ENCODE measurements around the gene SYT8. TPM values are rescaled to one million over a fixed set of nuclear protein-coding genes. Genes with fewer than 3 reads are reported as not detected.

Gene SYT8
- total RNA-seq, 6 experiments from 2014 or later: 0.68 TPM; not detected in 5

DNA sequence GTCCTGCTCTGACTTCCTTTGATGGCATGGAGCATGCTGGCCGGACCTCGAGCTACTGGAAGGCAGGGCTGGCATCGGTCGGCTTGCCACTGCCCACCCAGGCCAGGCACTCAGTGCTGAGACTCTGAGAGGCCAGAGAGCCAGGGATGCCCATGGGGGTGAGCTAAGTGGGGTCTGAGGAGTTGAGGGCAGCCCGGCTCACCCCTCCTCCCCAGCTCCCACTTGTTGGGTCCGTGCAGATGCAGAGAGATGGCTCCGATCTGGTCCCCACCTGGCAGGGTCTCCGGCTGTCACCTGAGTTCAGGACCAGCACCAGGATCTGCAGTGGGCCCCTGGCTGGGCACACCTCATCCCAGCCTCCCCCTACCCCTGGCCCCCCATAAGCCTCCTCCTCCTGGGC lies 31.4 kb downstream of the SYT8 start:
- no peak overlapping the region for H3K4me3 ChIP-seq
- H3K4me1 ChIP-seq: no peaks in the 10 kb centered on the region
- ATAC-seq (no peak), DNase-seq (peak in 2 of 3 donors; percentile 14 to 36)
- no peaks in the 10 kb centered on the region for H3K36me3 ChIP-seq
- H3K27ac ChIP-seq: no peak overlapping the region
- TF ChIP-seq POLR2A (IDR thresholded peaks at IDR 0.05): no peak
- TF ChIP-seq, protein P1, sequence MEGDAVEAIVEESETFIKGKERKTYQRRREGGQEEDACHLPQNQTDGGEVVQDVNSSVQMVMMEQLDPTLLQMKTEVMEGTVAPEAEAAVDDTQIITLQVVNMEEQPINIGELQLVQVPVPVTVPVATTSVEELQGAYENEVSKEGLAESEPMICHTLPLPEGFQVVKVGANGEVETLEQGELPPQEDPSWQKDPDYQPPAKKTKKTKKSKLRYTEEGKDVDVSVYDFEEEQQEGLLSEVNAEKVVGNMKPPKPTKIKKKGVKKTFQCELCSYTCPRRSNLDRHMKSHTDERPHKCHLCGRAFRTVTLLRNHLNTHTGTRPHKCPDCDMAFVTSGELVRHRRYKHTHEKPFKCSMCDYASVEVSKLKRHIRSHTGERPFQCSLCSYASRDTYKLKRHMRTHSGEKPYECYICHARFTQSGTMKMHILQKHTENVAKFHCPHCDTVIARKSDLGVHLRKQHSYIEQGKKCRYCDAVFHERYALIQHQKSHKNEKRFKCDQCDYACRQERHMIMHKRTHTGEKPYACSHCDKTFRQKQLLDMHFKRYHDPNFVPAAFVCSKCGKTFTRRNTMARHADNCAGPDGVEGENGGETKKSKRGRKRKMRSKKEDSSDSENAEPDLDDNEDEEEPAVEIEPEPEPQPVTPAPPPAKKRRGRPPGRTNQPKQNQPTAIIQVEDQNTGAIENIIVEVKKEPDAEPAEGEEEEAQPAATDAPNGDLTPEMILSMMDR (IDR thresholded peaks at IDR 0.05): no peak
- 80% methylated on average over 1 of the region's 8 CpGs for WGBS (ENCODE audit: insufficient coverage, low coverage, low lambda C conversion rate, missing lambda C conversion rate)
- intact Hi-C loops (cut with DNase I): no loop called here
- H3K9me3 ChIP-seq: no peaks in the 10 kb centered on the region
- no peaks in the 10 kb centered on the region for H3K27me3 ChIP-seq

DNA sequence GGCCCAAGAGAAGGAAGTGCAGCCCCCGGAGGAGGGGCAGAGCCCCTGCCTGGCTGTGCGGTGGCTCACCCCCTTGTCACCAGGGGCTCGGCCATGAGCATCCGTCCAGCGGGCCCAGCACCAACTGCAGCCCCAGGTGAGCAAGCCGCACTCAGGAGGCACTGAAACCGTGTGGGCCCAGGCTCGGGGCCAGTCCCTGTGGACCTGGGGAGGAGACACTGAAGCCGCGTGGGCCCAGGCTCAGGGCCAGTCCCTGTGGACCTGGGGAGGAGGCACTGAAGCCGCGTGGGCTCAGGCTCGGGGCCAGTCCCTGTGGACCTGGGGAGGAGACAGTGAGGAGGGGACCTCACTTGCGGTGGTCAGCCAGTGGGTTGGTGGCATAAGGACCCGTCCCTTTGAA lies 32.0 kb downstream of the SYT8 start:
- no peak for ATAC-seq
- Histone ChIP-seq H3K4me1 (no peaks in the 10 kb centered on the region), H3K27ac (no peak overlapping the region), H3K4me3 (no peak overlapping the region), H3K36me3 (no peaks in the 10 kb centered on the region), H3K9me3 (no peaks in the 10 kb centered on the region), H3K27me3 (no peaks in the 10 kb centered on the region)
- DNase-seq: peak in 2 of 3 donors; percentile 17 to 47
- no peak for TF ChIP-seq POLR2A (IDR thresholded peaks at IDR 0.05)
- TF ChIP-seq, protein P1 (IDR thresholded peaks at IDR 0.05): no peak
- intact Hi-C loops (cut with DNase I): no loop called here
- 60% methylated on average over 4 of the region's 15 CpGs for WGBS (ENCODE audit: insufficient coverage, low coverage, low lambda C conversion rate, missing lambda C conversion rate)

DNA sequence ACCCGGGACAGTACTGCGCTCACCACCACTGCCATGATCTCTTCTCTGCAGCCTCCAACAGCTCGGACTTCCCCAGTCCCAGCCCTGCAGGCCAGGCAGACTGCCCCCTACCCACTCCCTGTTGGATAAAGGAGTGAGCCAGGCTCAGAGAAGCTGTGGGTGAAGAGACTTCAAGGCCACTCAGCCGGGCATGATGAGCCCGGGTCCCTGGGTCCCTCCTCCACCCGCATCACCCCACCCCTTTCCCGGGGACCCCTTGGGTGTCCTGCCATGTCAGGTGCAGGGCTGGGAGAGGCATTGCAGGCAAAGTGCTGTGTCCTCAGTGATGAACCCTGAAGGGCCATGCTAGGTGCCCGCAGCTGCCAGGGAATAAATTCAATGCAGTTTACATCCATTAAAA lies 32.6 kb downstream of the SYT8 start:
- Histone ChIP-seq H3K27me3 (no peaks in the 10 kb centered on the region), H3K36me3 (no peaks in the 10 kb centered on the region), H3K9me3 (no peaks in the 10 kb centered on the region), H3K27ac (no peak overlapping the region), H3K4me3 (no peak overlapping the region), H3K4me1 (no peaks in the 10 kb centered on the region)
- intact Hi-C loops (cut with DNase I): no loop called here
- WGBS (ENCODE audit: insufficient coverage, low coverage, low lambda C conversion rate, missing lambda C conversion rate): 32% methylated on average over 4 of the region's 8 CpGs
- ATAC-seq (no peak), DNase-seq (peak in 2 of 3 donors; percentile 7 to 36)
- TF ChIP-seq POLR2A (IDR thresholded peaks at IDR 0.05): no peak
- TF ChIP-seq, protein P1 (IDR thresholded peaks at IDR 0.05): no peak

DNA sequence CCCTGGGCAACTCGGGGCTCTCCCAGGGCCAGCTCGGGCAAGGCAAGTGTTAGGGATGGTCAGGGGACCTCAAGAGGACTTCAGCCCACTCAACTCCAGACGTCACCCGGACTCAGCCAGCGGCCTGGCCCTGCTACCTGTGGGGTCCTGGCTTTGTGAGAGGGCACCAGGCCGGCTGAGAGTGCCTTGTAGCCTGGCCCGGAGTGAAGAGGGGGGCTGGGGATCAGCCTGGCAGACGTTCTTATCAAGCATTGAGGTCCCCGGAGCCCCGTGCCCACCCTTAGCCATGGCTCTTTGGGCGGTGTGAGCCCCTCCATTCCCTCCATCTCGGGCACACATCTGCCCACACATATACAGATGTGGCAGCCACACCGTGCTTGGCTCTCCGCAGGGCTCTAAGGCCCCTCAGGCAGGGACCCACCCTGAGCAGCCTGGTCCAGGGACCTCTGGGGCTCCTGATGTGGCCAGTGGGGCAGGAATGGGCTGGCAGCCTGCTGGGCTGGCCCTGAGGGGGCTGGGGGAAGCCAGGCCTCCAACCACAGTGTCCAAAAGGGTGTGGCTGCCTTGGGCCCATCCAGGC lies 33.4 kb downstream of the SYT8 start:
- Histone ChIP-seq H3K9me3 (no peaks in the 10 kb centered on the region), H3K36me3 (no peaks in the 10 kb centered on the region), H3K4me1 (no peaks in the 10 kb centered on the region), H3K27ac (no peak overlapping the region), H3K27me3 (no peaks in the 10 kb centered on the region), H3K4me3 (no peak overlapping the region)
- no CpG with 5 or more reads among the region's 14 CpGs for WGBS (ENCODE audit: insufficient coverage, low coverage, low lambda C conversion rate, missing lambda C conversion rate)
- ATAC-seq (no peak), DNase-seq (peak in 1 of 3 donors; percentile 55)
- TF ChIP-seq, protein P1 (IDR thresholded peaks at IDR 0.05): no peak
- TF ChIP-seq POLR2A (IDR thresholded peaks at IDR 0.05): no peak
- intact Hi-C loops (cut with DNase I): no loop called here

All from right lobe of liver (tissue), 6 donors.